ENCODE data around the gene LAIR2.
"Not testable (repeated sequence)": the region's sequence is repeated elsewhere in the genome, so short reads cannot be mapped to it uniquely, and the experiment has no call there.

The LAIR2 gene

GRCh38 chr19:54464044-54464629 is 38.5 kb upstream of the LAIR2 start:
- no peak for DNase-seq (ENCODE audit: extremely low spot score, insufficient read length, low read depth)
- FAIRE-seq = peak; percentile 99

- peak; percentile 80 for DNase-seq (ENCODE audit: extremely low spot score, insufficient read length, low read depth)
These were observed 37.8 kb upstream of the LAIR2 start for GRCh38 chr19:54464630-54465425.

GRCh38 chr19:54465426-54466109 is 37.1 kb upstream of the LAIR2 start:
- no peak for FAIRE-seq
- DNase-seq (ENCODE audit: extremely low spot score, insufficient read length, low read depth) = no peak

More at GRCh38 chr19:54464630-54465425, 37.8 kb upstream of the LAIR2 start:
- FAIRE-seq = no peak

- FAIRE-seq; DNase-seq (ENCODE audit: extremely low spot score, insufficient read length, low read depth): not testable (repeated sequence)
These were observed 36.5 kb upstream of the LAIR2 start for GRCh38 chr19:54466110-54466480.

- no peak for DNase-seq (ENCODE audit: extremely low spot score, insufficient read length, low read depth)
- no peak for FAIRE-seq
These were observed 33.1 kb upstream of the LAIR2 start for GRCh38 chr19:54469496-54469934.

- no peak for FAIRE-seq
- DNase-seq (ENCODE audit: extremely low spot score, insufficient read length, low read depth) = no peak
These were observed 32.2 kb upstream of the LAIR2 start for GRCh38 chr19:54470276-54470887.

- no peak for FAIRE-seq
- no peak for DNase-seq (ENCODE audit: extremely low spot score, insufficient read length, low read depth)
These were observed 31.4 kb upstream of the LAIR2 start for GRCh38 chr19:54470991-54471782.

- no peak for FAIRE-seq
- no peak for DNase-seq (ENCODE audit: extremely low spot score, insufficient read length, low read depth)
These were observed 29.4 kb upstream of the LAIR2 start, which contains the start of gene CDC42EP5 for GRCh38 chr19:54473071-54473891. CDC42EP5 (minus strand) TSS chr19:54473296; CDS start chr19:54465547, 7,749 bp downstream.

GRCh38 chr19:54473892-54474372 is 28.7 kb upstream of the LAIR2 start:
- DNase-seq (ENCODE audit: extremely low spot score, insufficient read length, low read depth) (no peak), FAIRE-seq (no peak)

- DNase-seq (ENCODE audit: extremely low spot score, insufficient read length, low read depth) = no peak
These were observed 26.9 kb upstream of the LAIR2 start for GRCh38 chr19:54475706-54476105.

GRCh38 chr19:54477650-54478049 is 25.0 kb upstream of the LAIR2 start:
- no peak for DNase-seq (ENCODE audit: extremely low spot score, insufficient read length, low read depth)
- FAIRE-seq = no peak

More at GRCh38 chr19:54475706-54476105, 26.9 kb upstream of the LAIR2 start:
- no peak for FAIRE-seq

- FAIRE-seq = peak; percentile 90
- no peak for DNase-seq (ENCODE audit: extremely low spot score, insufficient read length, low read depth)
These were observed 23.9 kb upstream of the LAIR2 start for GRCh38 chr19:54478677-54479266.

- no peak for FAIRE-seq
- DNase-seq (ENCODE audit: extremely low spot score, insufficient read length, low read depth) = no peak
These were observed 22.6 kb upstream of the LAIR2 start for GRCh38 chr19:54480051-54480450.

- FAIRE-seq (peak; percentile 90), DNase-seq (ENCODE audit: extremely low spot score, insufficient read length, low read depth) (no peak)
These were observed 21.2 kb upstream of the LAIR2 start for GRCh38 chr19:54481326-54481930.

- DNase-seq (ENCODE audit: extremely low spot score, insufficient read length, low read depth) = no peak
- FAIRE-seq = peak; percentile 65
These were observed 19.7 kb upstream of the LAIR2 start for GRCh38 chr19:54482889-54483288.

GRCh38 chr19:54484451-54484850 is 18.2 kb upstream of the LAIR2 start:
- FAIRE-seq (no peak), DNase-seq (ENCODE audit: extremely low spot score, insufficient read length, low read depth) (no peak)

GRCh38 chr19:54485851-54486250 is 16.8 kb upstream of the LAIR2 start:
- DNase-seq (ENCODE audit: extremely low spot score, insufficient read length, low read depth) = no peak
- no peak for FAIRE-seq

GRCh38 chr19:54489341-54489740 is 13.3 kb upstream of the LAIR2 start:
- FAIRE-seq (no peak), DNase-seq (ENCODE audit: extremely low spot score, insufficient read length, low read depth) (no peak)

Measured in GM18507 (cell line).